ENCODE results near the gene SLC35D3. TPM values are rescaled to one million over a fixed set of nuclear protein-coding genes. Genes with fewer than 3 reads are reported as not detected.
"Not testable (repeated sequence)": the region's sequence is repeated elsewhere in the genome, so short reads cannot be mapped to it uniquely, and the experiment has no call there.

The SLC35D3 gene
- polyA plus RNA-seq, 3 donors = 0.06 to 0.52 TPM; not detected in 1

- no peak overlapping the region for H3K27ac ChIP-seq (ENCODE audit: low read depth, low read length)
- 91 to 97% (median 95%) methylated on average over 5 of the region's 5 CpGs for WGBS, 3 donors
These were observed 36.1 kb downstream of the SLC35D3 start for GRCh38 chr6:136958168-136958567.

- WGBS, 3 donors = 57 to 69% (median 69%) methylated on average over 14 of the region's 14 CpGs
- H3K27ac ChIP-seq (ENCODE audit: low read depth, low read length) = no peak overlapping the region
These were observed 37.4 kb downstream of the SLC35D3 start for GRCh38 chr6:136959471-136959891.

GRCh38 chr6:136959935-136960334 is 37.8 kb downstream of the SLC35D3 start:
- WGBS, 3 donors = 83 to 88% (median 88%) methylated on average over 6 of the region's 6 CpGs
- not testable (repeated sequence) for H3K27ac ChIP-seq (ENCODE audit: low read depth, low read length)

GRCh38 chr6:136960781-136961180 is 38.7 kb downstream of the SLC35D3 start:
- WGBS, 3 donors = 66 to 94% (median 68%) methylated on average over 3 of the region's 3 CpGs
- H3K27ac ChIP-seq (ENCODE audit: low read depth, low read length) = no peak overlapping the region

GRCh38 chr6:136961848-136962247 is 39.7 kb downstream of the SLC35D3 start:
- WGBS, 3 donors = 52 to 84% (median 84%) methylated on average over 5 of the region's 5 CpGs
- no peak overlapping the region for H3K27ac ChIP-seq (ENCODE audit: low read depth, low read length)

- 31 to 43% (median 38%) methylated on average over 4 of the region's 4 CpGs for WGBS, 3 donors
- no peak overlapping the region for H3K27ac ChIP-seq (ENCODE audit: low read depth, low read length)
These were observed 40.6 kb downstream of the SLC35D3 start for GRCh38 chr6:136962661-136963060.

GRCh38 chr6:136963259-136963658 is 41.2 kb downstream of the SLC35D3 start:
- WGBS, 3 donors = 57 to 85% (median 60%) methylated on average over 2 of the region's 2 CpGs
- no peak overlapping the region for H3K27ac ChIP-seq (ENCODE audit: low read depth, low read length)

GRCh38 chr6:136964398-136964797 is 42.3 kb downstream of the SLC35D3 start:
- 83 to 95% (median 89%) methylated on average over 2 of the region's 2 CpGs for WGBS, 3 donors
- H3K27ac ChIP-seq (ENCODE audit: low read depth, low read length) = no peak overlapping the region

- WGBS, 3 donors = 51 to 53% (median 53%) methylated on average over 19 of the region's 19 CpGs
- no peak overlapping the region for H3K27ac ChIP-seq (ENCODE audit: low read depth, low read length)
These were observed 46.0 kb downstream of the SLC35D3 start for GRCh38 chr6:136967876-136968752.

- 46 to 63% (median 53%) methylated on average over 7 of the region's 7 CpGs for WGBS, 3 donors
- no peak overlapping the region for H3K27ac ChIP-seq (ENCODE audit: low read depth, low read length)
These were observed 46.7 kb downstream of the SLC35D3 start for GRCh38 chr6:136968837-136969236.

- WGBS, 3 donors = 74 to 88% (median 82%) methylated on average over 5 of the region's 5 CpGs
- no peak overlapping the region for H3K27ac ChIP-seq (ENCODE audit: low read depth, low read length)
These were observed 47.3 kb downstream of the SLC35D3 start for GRCh38 chr6:136969433-136969832.

GRCh38 chr6:136969930-136970329 is 47.8 kb downstream of the SLC35D3 start:
- no peak overlapping the region for H3K27ac ChIP-seq (ENCODE audit: low read depth, low read length)
- WGBS, 3 donors = 89 to 97% (median 91%) methylated on average over 4 of the region's 4 CpGs

- WGBS, 3 donors = 91 to 96% (median 93%) methylated on average over 6 of the region's 6 CpGs
- no peak overlapping the region for H3K27ac ChIP-seq (ENCODE audit: low read depth, low read length)
These were observed 49.5 kb downstream of the SLC35D3 start for GRCh38 chr6:136971609-136972008.

- WGBS, 3 donors = 86 to 89% (median 88%) methylated on average over 8 of the region's 8 CpGs
- H3K27ac ChIP-seq (ENCODE audit: low read depth, low read length) = not testable (repeated sequence)
These were observed 51.7 kb downstream of the SLC35D3 start for GRCh38 chr6:136973781-136974180.

Other genes with a start within 250 kb of the SLC35D3 start
- gene MAP3K5, start 129.8 kb upstream of the SLC35D3 start, polyA plus RNA-seq = 10 to 100 TPM; 12.3 to 22.4 (median 18.8) TPM
- gene PEX7, start 99.7 kb upstream of the SLC35D3 start, polyA plus RNA-seq = 1 to 10 TPM; 4.2 to 7.7 (median 6.3) TPM
- gene IL20RA, start 122.7 kb downstream of the SLC35D3 start, polyA plus RNA-seq = 1 to 10 TPM; 1.0 to 3.3 (median 1.5) TPM